Activated naive CD4-positive, alpha-beta T cell treated with anti-CD3 and anti-CD28 coated beads for 36 hours (primary cell): ENCODE data around the gene VAV2. TPM values are rescaled to one million over a fixed set of nuclear protein-coding genes. Genes with fewer than 3 reads are reported as not detected.

Experiments
- CTCF ChIA-PET: fragments of 350-600 bp; sonication (Branson Sonifier 250); formaldehyde crosslinking; loops from one replicate; lab custom pipeline; 2021; ENCODE audit warnings: antibody characterized with exemption; lab: Charles Lee
- DNase-seq: peaks from one replicate; pipeline ENCODE4 v3.0.0-alpha.2; 2020
- H3K27ac Mint-ChIP-seq: one replicate; pipeline ENCODE4 v1.8.0; 2021; ENCODE audit warnings: mild to moderate bottlenecking, mixed read lengths
- H3K27me3 Mint-ChIP-seq: one replicate; pipeline ENCODE4 v1.8.0; 2021; ENCODE audit warnings: low read depth, mixed read lengths
- H3K36me3 Mint-ChIP-seq: one replicate; pipeline ENCODE4 v1.8.0; 2021; ENCODE audit warnings: low read depth, mixed read lengths
- H3K4me1 Mint-ChIP-seq: one replicate; pipeline ENCODE4 v1.8.0; 2021; ENCODE audit warnings: low read depth, mixed read lengths
- H3K4me3 Mint-ChIP-seq: one replicate; pipeline ENCODE4 v1.8.0; 2021; ENCODE audit warnings: mild to moderate bottlenecking, moderate library complexity, mixed read lengths
- H3K9me3 Mint-ChIP-seq: one replicate; pipeline ENCODE4 v1.8.0; 2021; ENCODE audit warnings: mixed read lengths
- intact Hi-C: fragments of 100-400 bp; cut with micrococcal nuclease; formaldehyde crosslinking; loops from one replicate; pipeline ENCODE4 v1.15.1; 2023
- total RNA-seq, 2 experiments: library from RNA; stranded (reverse); gene quantifications; one replicate each; pipeline ENCODE4 v1.2.3, GENCODE V29; 2021

Gene VAV2
- total RNA-seq, 2 experiments from 2014 or later, result 3.4 to 3.8 TPM

DNA sequence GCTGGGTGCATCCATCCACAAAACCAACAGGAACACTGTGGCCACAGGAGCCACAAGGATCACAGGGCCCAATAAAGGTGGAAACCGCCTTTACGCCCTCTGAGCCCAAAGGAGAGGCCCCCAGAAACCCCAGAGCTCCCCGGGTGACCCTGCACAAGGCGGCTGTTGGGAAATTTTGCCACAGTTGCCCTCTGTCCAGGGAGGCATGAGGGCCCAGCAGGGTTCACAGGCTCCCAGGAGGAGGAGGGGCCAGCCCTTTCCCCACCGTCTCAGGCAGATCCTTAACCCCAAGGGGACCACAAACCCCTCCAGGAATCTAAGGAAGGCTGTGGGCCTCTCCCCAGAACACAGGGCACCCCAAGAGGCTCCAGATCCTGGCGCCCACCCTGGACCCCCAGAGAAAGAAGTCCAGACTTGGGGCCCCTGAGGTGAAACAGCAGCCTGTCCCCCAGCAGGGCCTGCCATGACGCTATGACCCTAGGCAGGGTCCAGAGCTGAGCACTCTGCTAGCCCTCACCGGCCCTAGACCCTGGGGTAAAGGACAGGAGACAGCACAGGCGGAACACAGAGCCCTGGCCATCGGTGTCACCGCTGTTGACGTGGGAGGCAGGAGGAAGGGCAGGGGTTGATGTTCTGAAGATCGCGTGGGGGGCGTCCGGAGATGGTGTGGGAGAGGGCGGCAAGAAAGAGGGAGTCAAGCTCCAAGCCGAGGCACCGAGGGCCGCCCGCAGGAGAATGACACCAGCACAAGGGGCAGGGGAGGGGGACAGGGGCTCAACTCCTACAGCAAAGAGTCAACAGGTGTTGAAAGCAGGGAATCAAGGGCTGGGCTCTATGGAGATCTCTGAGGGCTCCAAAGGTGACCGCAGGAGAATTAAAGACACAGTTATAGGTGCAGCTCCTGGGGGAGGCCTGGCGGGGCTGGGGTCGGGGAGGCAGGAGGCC lies 97.5 kb downstream of the VAV2 start:
- intact Hi-C loops, result no loop called here
- H3K36me3 Mint-ChIP-seq, result no peaks in the 10 kb centered on the region
- H3K27me3 Mint-ChIP-seq, result no peaks in the 10 kb centered on the region

GRCh38 chr9:133893191-133893994 lies 98.7 kb downstream of the VAV2 start:
- H3K36me3 Mint-ChIP-seq, result no peaks in the 10 kb centered on the region
- no peaks in the 10 kb centered on the region for H3K9me3 Mint-ChIP-seq
- H3K4me1 Mint-ChIP-seq, result no peaks in the 10 kb centered on the region
- intact Hi-C loops, result no loop called here
- H3K27me3 Mint-ChIP-seq, result no peaks in the 10 kb centered on the region
- no peak for DNase-seq
- H3K27ac Mint-ChIP-seq, result no peak overlapping the region
- CTCF ChIA-PET, result no interaction called here
- no peak overlapping the region for H3K4me3 Mint-ChIP-seq

More for the DNA sequence above, 97.5 kb downstream of the VAV2 start:
- H3K27ac Mint-ChIP-seq, result no peak overlapping the region
- no peak for DNase-seq
- CTCF ChIA-PET, result no interaction called here
- H3K9me3 Mint-ChIP-seq, result no peaks in the 10 kb centered on the region
- no peak overlapping the region for H3K4me3 Mint-ChIP-seq
- no peaks in the 10 kb centered on the region for H3K4me1 Mint-ChIP-seq

GRCh38 chr9:133892193-133892920 lies 99.8 kb downstream of the VAV2 start:
- intact Hi-C loops, result no loop called here
- H3K27me3 Mint-ChIP-seq, result no peaks in the 10 kb centered on the region
- H3K27ac Mint-ChIP-seq, result no peak overlapping the region
- no peak for DNase-seq
- H3K9me3 Mint-ChIP-seq, result no peaks in the 10 kb centered on the region
- H3K4me1 Mint-ChIP-seq, result no peaks in the 10 kb centered on the region
- no peak overlapping the region for H3K4me3 Mint-ChIP-seq
- CTCF ChIA-PET, result no interaction called here
- no peaks in the 10 kb centered on the region for H3K36me3 Mint-ChIP-seq

- Mint-ChIP-seq H3K9me3 (no peaks in the 10 kb centered on the region), H3K4me3 (no peak overlapping the region), H3K4me1 (no peaks in the 10 kb centered on the region), H3K27ac (no peak overlapping the region), H3K36me3 (no peaks in the 10 kb centered on the region), H3K27me3 (no peaks in the 10 kb centered on the region)
- intact Hi-C loops, result no loop called here
- CTCF ChIA-PET, result no interaction called here
- DNase-seq, result no peak
These were observed 100.4 kb downstream of the VAV2 start for GRCh38 chr9:133891741-133892140.

DNA sequence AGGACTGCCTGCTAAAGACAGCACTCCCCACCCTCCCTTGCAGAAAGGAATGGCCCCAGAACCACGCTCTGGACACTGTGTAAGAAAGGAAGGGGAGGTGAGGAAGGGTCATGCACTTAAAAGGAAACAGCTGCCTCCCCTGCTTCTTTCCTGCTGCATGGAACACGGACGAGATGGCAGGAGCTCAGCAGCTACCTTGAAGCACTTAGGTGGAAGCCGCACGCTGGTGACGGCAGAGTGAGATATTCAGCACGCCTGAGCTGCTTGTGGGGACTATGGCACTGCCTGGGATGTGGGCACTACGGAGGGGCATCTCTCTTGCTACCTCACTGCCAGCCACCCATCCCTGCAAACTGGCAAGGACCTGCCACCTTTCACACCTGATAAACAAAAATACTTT lies 101.5 kb downstream of the VAV2 start:
- Mint-ChIP-seq H3K27me3 (no peaks in the 10 kb centered on the region), H3K27ac (no peak overlapping the region), H3K4me1 (no peaks in the 10 kb centered on the region), H3K4me3 (no peak overlapping the region), H3K9me3 (no peaks in the 10 kb centered on the region), H3K36me3 (no peaks in the 10 kb centered on the region)
- intact Hi-C loops, result no loop called here
- DNase-seq, result no peak
- CTCF ChIA-PET, result no interaction called here

- no peaks in the 10 kb centered on the region for H3K27me3 Mint-ChIP-seq
- DNase-seq, result no peak
- intact Hi-C loops, result no loop called here
- H3K4me3 Mint-ChIP-seq, result no peak overlapping the region
- no peaks in the 10 kb centered on the region for H3K9me3 Mint-ChIP-seq
- CTCF ChIA-PET, result no interaction called here
- H3K27ac Mint-ChIP-seq, result no peak overlapping the region
- no peaks in the 10 kb centered on the region for H3K36me3 Mint-ChIP-seq
- no peaks in the 10 kb centered on the region for H3K4me1 Mint-ChIP-seq
These were observed 102.4 kb downstream of the VAV2 start for GRCh38 chr9:133889584-133890301.

- intact Hi-C loops, result no loop called here
- Mint-ChIP-seq H3K9me3 (no peaks in the 10 kb centered on the region), H3K27ac (no peak overlapping the region), H3K27me3 (no peaks in the 10 kb centered on the region), H3K4me3 (no peak overlapping the region), H3K4me1 (no peaks in the 10 kb centered on the region), H3K36me3 (no peaks in the 10 kb centered on the region)
- CTCF ChIA-PET, result no interaction called here
- no peak for DNase-seq
These were observed 103.2 kb downstream of the VAV2 start for GRCh38 chr9:133888809-133889491.

GRCh38 chr9:133888048-133888808 lies 103.9 kb downstream of the VAV2 start:
- CTCF ChIA-PET, result no interaction called here
- no peaks in the 10 kb centered on the region for H3K9me3 Mint-ChIP-seq
- intact Hi-C loops, result no loop called here
- no peaks in the 10 kb centered on the region for H3K4me1 Mint-ChIP-seq
- no peak overlapping the region for H3K27ac Mint-ChIP-seq
- H3K4me3 Mint-ChIP-seq, result no peak overlapping the region
- H3K27me3 Mint-ChIP-seq, result no peaks in the 10 kb centered on the region
- H3K36me3 Mint-ChIP-seq, result no peaks in the 10 kb centered on the region
- no peak for DNase-seq

DNA sequence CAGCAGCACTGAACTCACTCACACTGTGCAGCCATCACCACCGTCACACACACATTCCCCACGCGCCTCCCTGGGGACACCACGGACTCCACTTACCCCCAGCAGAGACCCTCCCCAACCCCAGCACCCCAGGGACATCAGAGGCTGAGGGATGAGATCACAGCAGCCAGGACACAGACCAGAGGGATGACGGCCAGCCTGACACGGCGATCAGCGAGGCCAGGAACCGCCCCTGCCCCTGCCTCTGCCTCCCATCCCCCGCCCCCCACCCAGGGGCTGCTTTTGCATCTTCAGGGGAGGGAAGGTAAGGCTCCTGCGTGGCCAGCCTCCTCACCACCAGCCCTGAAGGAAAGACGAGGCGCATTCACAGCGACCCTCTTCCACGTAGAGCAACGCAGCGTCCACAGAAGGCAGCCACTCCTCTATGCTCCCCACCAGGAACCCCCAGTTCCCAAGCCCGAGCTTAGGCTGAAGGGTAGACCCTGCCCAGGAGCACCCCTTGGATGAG lies 104.5 kb downstream of the VAV2 start:
- no peak for DNase-seq
- H3K4me3 Mint-ChIP-seq, result no peak overlapping the region
- H3K27me3 Mint-ChIP-seq, result no peaks in the 10 kb centered on the region
- H3K27ac Mint-ChIP-seq, result no peak overlapping the region
- intact Hi-C loops, result no loop called here
- H3K36me3 Mint-ChIP-seq, result no peaks in the 10 kb centered on the region
- CTCF ChIA-PET, result no interaction called here
- H3K9me3 Mint-ChIP-seq, result no peaks in the 10 kb centered on the region
- H3K4me1 Mint-ChIP-seq, result no peaks in the 10 kb centered on the region

DNA sequence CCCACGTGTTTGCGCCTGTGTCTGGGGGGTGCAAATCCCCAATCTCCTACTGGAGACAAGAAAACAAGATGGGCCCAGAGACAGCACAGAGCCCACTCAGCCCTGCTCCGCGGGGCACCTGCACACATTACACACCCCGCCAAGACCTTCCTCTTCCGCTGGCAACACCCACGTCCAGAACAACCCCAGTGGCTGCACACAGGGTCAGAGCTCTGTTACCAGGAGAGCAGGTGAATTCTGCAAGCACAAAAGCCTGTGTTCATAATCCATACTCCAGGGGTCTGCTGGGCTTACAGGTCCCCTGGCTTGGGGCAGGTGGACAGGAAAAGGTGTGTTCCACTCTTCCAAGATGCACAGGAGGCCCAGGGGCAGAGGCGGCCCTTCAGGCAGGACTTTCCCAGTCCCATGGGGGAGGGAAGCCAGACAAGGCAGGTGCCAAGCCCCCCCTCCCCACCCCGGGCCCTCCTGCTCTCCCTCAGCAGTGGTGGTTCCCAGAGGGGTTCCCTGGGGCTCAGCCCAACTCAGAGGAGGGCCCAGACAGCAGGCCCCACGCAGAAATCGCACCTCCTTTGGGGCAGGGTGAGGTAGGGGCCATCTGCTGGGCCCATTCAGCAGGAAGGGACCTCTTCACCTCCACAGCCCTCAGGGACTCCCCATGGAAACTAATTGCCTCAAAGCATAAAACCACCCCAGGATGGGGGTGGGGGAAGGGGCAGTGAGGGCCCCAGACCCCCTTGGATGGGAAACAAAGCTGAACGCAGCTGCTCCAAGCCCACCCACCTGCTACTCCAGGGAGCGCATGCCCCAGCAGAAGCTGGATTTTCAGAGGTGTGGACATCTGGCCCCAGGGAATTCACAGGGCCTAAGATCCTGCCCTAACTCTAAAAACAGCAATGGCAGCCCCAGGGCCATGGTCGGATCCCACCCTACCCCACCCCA lies 105.3 kb downstream of the VAV2 start:
- H3K9me3 Mint-ChIP-seq, result no peaks in the 10 kb centered on the region
- CTCF ChIA-PET, result no interaction called here
- no peaks in the 10 kb centered on the region for H3K27me3 Mint-ChIP-seq
- DNase-seq, result no peak
- H3K4me3 Mint-ChIP-seq, result no peak overlapping the region
- H3K27ac Mint-ChIP-seq, result no peak overlapping the region
- intact Hi-C loops, result no loop called here
- H3K36me3 Mint-ChIP-seq, result no peaks in the 10 kb centered on the region
- H3K4me1 Mint-ChIP-seq, result no peaks in the 10 kb centered on the region
